GM21528 (cell line): Measurements from ENCODE around the gene LRP1B.
"Not testable (repeated sequence)": the region's sequence is repeated elsewhere in the genome, so short reads cannot be mapped to it uniquely, and the experiment has no call there.

ENCODE experiments used
- ATAC-seq: cut with Tn5 transposase; IDR thresholded peaks from one replicate; pipeline ENCODE4 v1.9.1; 2021; ENCODE audit warnings: mild to moderate bottlenecking, moderate library complexity; ENCODE audit not compliant: unreplicated experiment, low FRiP score

LRP1B gene

GRCh38 chr2:140601801-140602200, 1529.0 kb downstream of the LRP1B start:
- no peak for ATAC-seq

DNA sequence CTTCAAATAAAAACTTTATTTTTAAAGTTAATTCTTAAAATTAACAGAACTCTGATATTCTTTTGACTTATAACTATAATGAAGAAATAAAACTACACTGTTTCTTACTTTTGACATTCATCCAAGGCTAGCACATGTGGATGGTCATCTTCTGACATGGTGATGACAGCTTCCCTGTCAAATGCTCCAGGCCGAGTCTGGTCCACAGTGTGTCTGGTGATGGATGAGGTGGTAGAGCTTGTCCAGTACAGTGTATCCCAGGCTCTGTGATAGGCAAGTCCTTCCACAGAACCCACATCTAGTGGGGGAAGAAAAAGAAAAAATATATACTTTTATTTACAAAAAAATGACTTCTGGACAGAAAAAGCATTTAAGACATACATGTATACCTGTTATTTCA, 1529.5 kb downstream of the LRP1B start:
- ATAC-seq, result no peak

GRCh38 chr2:140600116-140600515, 1530.7 kb downstream of the LRP1B start:
- no peak for ATAC-seq

- no peak for ATAC-seq
These were observed 1533.0 kb downstream of the LRP1B start for GRCh38 chr2:140597836-140598235.

DNA sequence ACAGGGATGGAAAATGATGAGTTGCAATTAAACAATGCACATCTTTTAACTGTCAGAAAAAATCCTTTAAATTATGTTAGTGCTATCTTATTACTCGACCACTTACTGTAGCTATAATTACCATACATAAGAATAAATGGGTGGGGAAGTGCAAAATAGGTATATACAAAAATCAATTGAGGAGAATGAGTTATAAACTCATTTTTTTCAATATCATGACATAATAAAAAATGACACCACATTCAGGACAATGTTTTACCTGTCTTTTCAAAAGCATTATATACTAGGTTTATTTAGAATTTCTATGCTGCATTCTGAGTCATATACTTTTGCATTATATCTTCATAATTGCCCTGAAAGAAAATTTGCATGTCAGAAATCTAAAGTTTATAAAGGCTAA, 1533.6 kb downstream of the LRP1B start:
- ATAC-seq, result no peak

DNA sequence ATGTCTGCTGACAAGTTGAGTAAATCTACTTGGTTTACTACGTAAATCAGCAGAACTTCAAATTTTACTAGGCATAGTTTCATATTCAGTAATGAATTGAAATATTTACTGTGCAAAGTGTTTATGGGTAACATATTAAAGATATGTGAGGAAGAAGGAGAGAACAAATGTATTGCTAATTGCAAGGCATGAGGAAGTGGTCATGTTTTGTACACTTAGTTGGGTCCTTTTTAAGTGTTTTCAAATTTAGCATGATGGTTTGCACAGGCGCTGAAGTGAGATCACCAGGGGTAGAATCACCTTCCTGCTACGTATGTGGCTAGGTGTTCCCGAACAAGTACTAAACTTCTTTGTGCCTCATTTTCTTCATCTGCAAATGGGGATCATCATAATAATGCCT, 1534.4 kb downstream of the LRP1B start:
- ATAC-seq, result no peak

DNA sequence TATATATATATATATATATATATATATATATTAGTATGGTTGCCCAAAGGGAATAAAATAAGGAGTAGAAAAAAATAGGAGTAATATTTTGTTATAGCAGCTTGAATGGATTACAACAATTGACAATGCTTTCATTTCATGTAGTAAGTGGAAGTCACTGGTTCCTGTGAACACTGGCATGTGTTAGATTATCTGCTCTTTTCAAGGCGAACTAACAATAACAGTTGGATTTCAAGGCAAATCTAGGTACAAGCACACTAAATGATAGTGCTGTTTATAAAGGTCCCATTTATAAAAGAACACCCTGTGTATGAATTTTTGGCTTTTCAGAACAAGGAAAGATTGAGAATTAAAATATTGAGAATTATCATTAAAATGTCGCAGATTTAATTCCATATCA, 1535.7 kb downstream of the LRP1B start:
- ATAC-seq, result no peak

DNA sequence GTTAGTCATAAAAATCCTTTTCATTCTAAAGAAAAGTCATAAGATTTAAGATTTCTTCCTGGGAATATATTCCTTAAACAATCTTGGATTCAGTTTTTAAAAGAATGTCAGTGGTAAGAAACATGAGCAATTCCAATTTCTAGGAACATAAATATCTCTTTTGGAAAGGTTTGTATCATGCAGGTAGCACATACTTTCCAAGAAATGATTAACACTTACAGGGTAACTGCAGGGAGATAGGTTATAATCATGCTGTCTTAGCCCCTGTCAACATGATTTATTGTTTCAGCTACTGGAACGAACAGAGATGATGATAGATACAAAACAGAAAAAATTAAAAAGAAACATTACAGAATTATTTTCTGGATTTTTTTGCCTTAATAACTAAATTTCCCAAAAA, 1537.7 kb downstream of the LRP1B start:
- ATAC-seq, result no peak

- ATAC-seq, result no peak
These were observed 1541.1 kb downstream of the LRP1B start for GRCh38 chr2:140589696-140590095.

GRCh38 chr2:140589273-140589672, 1541.5 kb downstream of the LRP1B start:
- no peak for ATAC-seq

DNA sequence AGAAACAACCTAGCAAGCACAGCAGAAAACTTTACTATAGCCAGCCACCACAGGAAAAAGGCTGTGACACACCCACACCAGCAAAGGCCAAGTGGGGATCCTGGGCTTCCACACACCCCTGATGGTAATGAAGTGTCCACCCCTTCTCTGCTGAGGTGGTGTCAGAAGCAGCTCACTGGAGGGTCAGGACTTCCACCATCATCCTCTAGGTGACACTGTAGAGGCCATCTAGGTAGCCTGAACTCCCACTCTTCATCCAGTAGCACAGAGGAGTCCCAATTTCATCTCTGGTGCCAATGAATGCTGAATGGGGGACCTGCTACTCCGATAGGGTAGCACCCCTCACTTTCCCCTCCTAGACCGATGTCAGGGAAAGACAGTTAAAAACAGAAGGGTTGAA, 1544.4 kb downstream of the LRP1B start:
- ATAC-seq, result no peak

DNA sequence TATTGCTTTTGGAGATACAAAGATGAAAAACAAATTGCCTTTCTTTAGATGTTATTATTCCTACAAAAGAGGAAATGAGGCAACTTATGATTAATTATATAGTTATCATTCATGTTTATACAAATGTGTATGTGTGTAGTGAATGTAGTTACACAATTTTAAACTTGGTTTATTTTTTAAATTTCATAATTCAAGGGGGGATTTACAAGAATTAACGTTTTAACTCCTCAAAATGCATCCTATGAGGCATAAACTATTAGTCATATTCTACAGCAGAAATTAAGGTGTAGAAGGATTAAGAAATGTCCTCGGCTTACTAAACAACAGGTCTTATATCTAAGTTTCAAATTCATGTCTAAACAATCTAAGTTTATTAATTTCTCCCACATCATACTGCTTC, 1545.8 kb downstream of the LRP1B start:
- ATAC-seq, result no peak

- ATAC-seq, result no peak
These were observed 1546.3 kb downstream of the LRP1B start for GRCh38 chr2:140584471-140584870.

DNA sequence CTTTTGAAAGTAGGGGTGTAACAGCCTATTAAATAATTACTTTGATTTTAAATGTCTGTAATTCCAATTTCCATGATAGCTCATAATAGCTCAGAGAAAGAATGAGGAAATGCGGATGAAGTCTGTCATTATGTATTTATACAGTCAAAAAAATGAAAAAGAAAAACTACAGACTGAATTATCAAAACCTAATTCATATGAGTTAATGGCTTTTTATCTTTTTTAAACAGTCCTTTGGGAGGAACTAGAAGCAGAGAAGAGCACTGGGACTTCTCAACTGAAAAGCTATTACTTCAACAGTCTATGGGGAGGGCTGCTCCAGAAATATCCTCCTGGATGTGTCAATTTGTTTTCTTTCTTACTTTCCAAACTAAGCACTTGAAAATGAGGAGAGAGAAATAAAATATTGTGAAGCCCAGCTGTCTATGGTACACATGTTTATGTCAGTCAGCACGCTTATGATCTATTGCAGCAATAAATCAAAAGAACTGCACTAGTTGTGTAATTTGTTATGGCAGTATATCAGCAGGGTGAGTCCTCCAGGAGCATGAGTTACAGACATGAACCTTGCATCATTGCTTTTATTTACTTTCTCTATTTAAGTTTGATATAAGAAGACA, 1550.2 kb downstream of the LRP1B start:
- ATAC-seq, result no peak

GRCh38 chr2:140577453-140577852, 1553.4 kb downstream of the LRP1B start:
- ATAC-seq, result no peak

GRCh38 chr2:140567734-140568133, 1563.1 kb downstream of the LRP1B start:
- no peak for ATAC-seq

DNA sequence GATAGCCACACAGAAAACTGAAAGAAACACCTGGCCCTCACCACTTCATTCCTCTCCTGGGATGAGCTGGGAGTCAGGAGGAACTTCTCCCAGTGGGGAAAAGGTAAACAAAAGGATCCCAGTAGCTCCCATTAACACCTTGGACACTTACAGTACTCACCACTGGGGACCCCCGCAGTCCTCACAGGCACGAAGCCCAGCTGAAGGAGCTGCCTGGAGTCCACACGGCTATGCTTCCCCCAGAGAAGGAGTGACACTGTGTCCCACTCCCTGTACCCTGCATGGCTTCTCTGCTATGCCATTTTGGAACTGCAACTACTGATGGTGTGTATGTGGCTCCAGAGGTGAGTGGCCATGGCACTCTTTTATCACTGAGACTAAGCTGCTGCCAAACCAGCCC, 1565.1 kb downstream of the LRP1B start:
- ATAC-seq, result no peak

DNA sequence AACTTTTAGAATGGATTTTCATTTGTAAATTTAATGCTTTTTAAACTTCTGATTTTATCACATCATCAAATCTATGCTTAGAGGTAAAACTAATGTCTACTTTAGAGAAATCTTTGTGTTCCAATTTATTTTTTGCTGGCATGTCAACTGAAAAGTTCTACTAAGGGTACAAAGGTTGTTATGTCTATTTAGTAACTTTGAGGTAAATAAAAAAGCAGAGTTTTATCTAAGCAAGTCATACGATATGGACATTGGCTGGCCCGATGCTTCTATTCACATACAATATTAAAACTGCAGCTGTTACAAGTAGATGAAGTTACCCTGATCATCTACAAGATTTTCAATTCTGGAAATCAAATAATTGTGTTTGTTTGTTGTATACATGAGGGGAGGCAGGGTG, 1575.1 kb downstream of the LRP1B start:
- ATAC-seq, result no peak

DNA sequence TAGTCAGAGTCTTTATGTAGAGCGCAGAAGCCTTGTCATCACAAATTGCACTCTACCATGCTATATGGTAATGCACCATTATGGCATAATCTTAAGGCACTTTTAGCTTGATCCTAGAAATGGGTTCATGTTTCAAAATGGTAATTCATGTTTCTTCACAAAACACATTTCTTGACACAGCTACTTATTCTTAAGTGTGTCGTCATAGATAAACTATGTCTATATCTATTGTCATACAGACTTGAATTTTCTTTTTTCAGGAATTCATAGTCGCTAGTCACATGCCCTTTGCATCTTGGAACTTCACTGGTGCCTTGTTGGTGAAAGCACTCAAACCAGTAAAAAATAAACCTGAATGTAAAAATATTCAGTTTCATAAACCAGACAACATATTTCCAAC, 1578.2 kb downstream of the LRP1B start:
- ATAC-seq, result no peak

GRCh38 chr2:140551287-140551686, 1579.5 kb downstream of the LRP1B start:
- no peak for ATAC-seq

DNA sequence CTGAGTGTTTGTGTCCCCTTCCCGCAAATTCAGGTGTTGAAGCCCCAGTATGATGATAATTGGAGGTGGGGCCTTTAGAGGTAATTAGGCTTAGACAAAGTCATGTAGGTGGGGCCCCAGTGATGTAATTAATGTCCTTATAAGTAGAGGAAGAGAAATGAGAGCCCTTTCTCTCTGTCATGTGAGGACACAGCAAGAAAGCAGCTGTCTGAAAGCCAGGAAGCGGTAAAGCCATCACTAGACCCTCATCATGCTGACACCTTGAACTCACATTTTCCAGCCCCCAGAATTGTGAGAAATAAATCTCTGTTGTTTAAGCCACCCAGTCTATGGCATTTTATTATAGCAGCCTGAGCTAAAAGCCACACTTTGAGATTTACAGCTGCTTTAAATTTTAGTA, 1580.0 kb downstream of the LRP1B start:
- ATAC-seq, result no peak

DNA sequence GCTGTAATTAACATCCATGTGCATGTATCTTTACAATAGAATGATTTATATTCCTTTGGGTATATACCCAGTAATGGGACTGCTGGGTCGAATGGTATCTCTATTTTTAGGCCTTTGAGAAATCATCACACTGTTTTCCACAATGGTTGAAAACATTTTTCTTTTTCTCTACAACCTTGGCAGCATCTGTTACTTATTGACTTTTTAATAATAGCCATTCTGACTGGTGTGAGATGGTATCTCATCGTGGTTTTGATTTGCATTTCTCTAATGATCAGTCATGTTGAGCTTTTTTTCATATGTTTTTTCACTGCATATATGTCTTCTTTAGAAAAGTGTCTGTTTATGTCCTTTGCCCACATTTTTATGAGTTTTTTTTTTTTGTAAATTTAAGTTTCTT, 1586.0 kb downstream of the LRP1B start:
- not testable (repeated sequence) for ATAC-seq

DNA sequence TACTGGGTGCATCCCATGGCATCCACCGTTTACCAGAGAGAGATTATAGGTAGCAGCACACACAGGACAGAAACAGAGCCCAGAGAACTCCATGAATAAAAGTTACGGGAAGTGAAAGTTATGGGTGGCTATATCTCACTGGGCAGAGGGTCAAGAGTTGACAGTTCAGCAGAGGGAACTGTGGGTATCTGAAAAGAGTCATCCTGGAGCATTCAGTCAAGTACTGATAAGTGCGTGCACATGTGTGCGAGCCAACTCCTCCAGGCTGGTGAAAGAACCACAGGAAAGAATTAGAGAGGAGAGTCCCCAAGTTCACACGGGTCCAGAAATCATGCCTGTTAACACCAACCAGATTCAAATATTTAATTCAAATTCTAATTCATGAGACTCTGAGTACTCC, 1588.2 kb downstream of the LRP1B start:
- no peak for ATAC-seq
